DND-41 (cell line): Measurements from ENCODE around the gene GTF2E1.

Source experiments
- CTCF ChIP-seq: IDR thresholded peaks from 2 replicates; pipeline ENCODE4 v1.5.1; 2012; ENCODE audit warnings: borderline replicate concordance, low read length, moderate library complexity, mild to moderate bottlenecking; ENCODE audit not compliant: poor library complexity, severe bottlenecking; ENCODE audit errors: extremely low read depth
- EZH2 ChIP-seq: IDR thresholded peaks from 3 replicates; pipeline ENCODE4 v1.6.1; 2012; ENCODE audit warnings: borderline replicate concordance, low read depth, mild to moderate bottlenecking, moderate library complexity, low read length, inconsistent platforms; ENCODE audit not compliant: severe bottlenecking

GRCh38 chr3:120769436-120769835 lies 26.9 kb downstream of the GTF2E1 start:
- no peak for TF ChIP-seq CTCF
- TF ChIP-seq EZH2, result no peak
